WTC11 (cell line): Measurements from ENCODE around the gene MEIS2. TPM values are rescaled to one million over a fixed set of nuclear protein-coding genes. Genes with fewer than 3 reads are reported as not detected.

Experiments used
- ATAC-seq: fragments of 200-7000 bp; cut with Tn5 transposase; 2 replicates; pipeline ENCODE4 v1.10.0; 2021; ENCODE audit warnings: mild to moderate bottlenecking, moderate library complexity
- CTCF ChIA-PET: fragments of 300-600 bp; sonication (Branson Sonifier 250); formaldehyde crosslinking; loops from one replicate; lab custom pipeline; 2021; ENCODE audit warnings: antibody characterized with exemption; lab: Charles Lee
- POLR2A ChIA-PET: fragments of 350-600 bp; sonication (Branson Sonifier 250); formaldehyde crosslinking; loops from one replicate; lab custom pipeline; 2021; ENCODE audit warnings: antibody characterized with exemption; lab: Charles Lee
- DNase-seq: peaks from one replicate; pipeline ENCODE4 v3.0.0; 2021; ENCODE audit warnings: low spot score
- H3K27ac Mint-ChIP-seq: 2 replicates; pipeline ENCODE4 v1.8.0; 2021; ENCODE audit warnings: mixed read lengths
- H3K27me3 Mint-ChIP-seq: 2 replicates; pipeline ENCODE4 v1.8.0; 2021; ENCODE audit warnings: low read depth, mild to moderate bottlenecking, moderate library complexity, mixed read lengths
- H3K36me3 Mint-ChIP-seq: 2 replicates; pipeline ENCODE4 v1.8.0; 2021; ENCODE audit warnings: mixed read lengths
- H3K4me1 Mint-ChIP-seq: 2 replicates; pipeline ENCODE4 v1.8.0; 2022; ENCODE audit warnings: mixed read lengths
- H3K4me3 Mint-ChIP-seq: 2 replicates; pipeline ENCODE4 v1.8.0; 2021; ENCODE audit warnings: mild to moderate bottlenecking, moderate library complexity, mixed read lengths
- H3K9me3 Mint-ChIP-seq: 2 replicates; pipeline ENCODE4 v1.8.0; 2021; ENCODE audit warnings: mixed read lengths
- ATF2 ChIP-seq: sonication (generic); formaldehyde crosslinking; IDR thresholded peaks from 2 replicates; pipeline ENCODE4 v1.8.1; 2022; ENCODE audit warnings: low read depth, missing genetic modification reagents, borderline replicate concordance
- CBFB ChIP-seq: sonication (generic); formaldehyde crosslinking; IDR thresholded peaks from 2 replicates; pipeline ENCODE4 v1.8.1; 2022; ENCODE audit warnings: mild to moderate bottlenecking, low read depth, missing genetic modification reagents
- CREB1 ChIP-seq: sonication (generic); formaldehyde crosslinking; IDR thresholded peaks from 2 replicates; pipeline ENCODE4 v1.8.0; 2023; ENCODE audit warnings: mild to moderate bottlenecking, missing genetic modification reagents
- E2F1 ChIP-seq: sonication (generic); formaldehyde crosslinking; IDR thresholded peaks from 2 replicates; pipeline ENCODE4 v1.8.0; 2022; ENCODE audit warnings: mild to moderate bottlenecking, missing genetic modification reagents
- E2F4 ChIP-seq: sonication (generic); formaldehyde crosslinking; IDR thresholded peaks from 2 replicates; pipeline ENCODE4 v1.8.1; 2022; ENCODE audit warnings: low read depth, mild to moderate bottlenecking, moderate library complexity, missing genetic modification reagents, borderline replicate concordance
- EMX1 ChIP-seq: fragments of 250-450 bp; sonication (Bioruptor Pico); IDR thresholded peaks from 2 replicates; pipeline ENCODE4 v1.8.0; 2021; ENCODE audit warnings: mild to moderate bottlenecking
- ESRRA ChIP-seq: sonication (generic); formaldehyde crosslinking; IDR thresholded peaks from 2 replicates; pipeline ENCODE4 v1.8.1; 2022; ENCODE audit warnings: mild to moderate bottlenecking, missing genetic modification reagents, borderline replicate concordance
- FOXJ3 ChIP-seq: sonication (generic); formaldehyde crosslinking; IDR thresholded peaks from 2 replicates; pipeline ENCODE4 v1.9.0; 2021; ENCODE audit warnings: missing genetic modification reagents, mild to moderate bottlenecking, borderline replicate concordance
- FOXK1 ChIP-seq: sonication (generic); formaldehyde crosslinking; IDR thresholded peaks from 2 replicates; pipeline ENCODE4 v1.8.0; 2022; ENCODE audit warnings: mild to moderate bottlenecking, moderate library complexity, missing genetic modification reagents
- FOXP1 ChIP-seq: sonication (generic); formaldehyde crosslinking; IDR thresholded peaks from 2 replicates; pipeline ENCODE4 v1.8.0; 2022; ENCODE audit warnings: missing genetic modification reagents, mild to moderate bottlenecking, moderate library complexity, borderline replicate concordance
- GABPB1 ChIP-seq: sonication (generic); formaldehyde crosslinking; IDR thresholded peaks from 2 replicates; pipeline ENCODE4 v1.8.1; 2023; ENCODE audit warnings: mild to moderate bottlenecking, missing genetic modification reagents
- GRHL2 ChIP-seq: fragments of 250-450 bp; sonication (Bioruptor Pico); IDR thresholded peaks from 2 replicates; pipeline ENCODE4 v1.8.0; 2022; ENCODE audit warnings: mild to moderate bottlenecking, moderate library complexity; ENCODE audit not compliant: insufficient replicate concordance, severe bottlenecking
- HMGXB4 ChIP-seq: sonication (generic); formaldehyde crosslinking; IDR thresholded peaks from 2 replicates; pipeline ENCODE4 v1.8.1; 2023; ENCODE audit warnings: mild to moderate bottlenecking, moderate library complexity, missing genetic modification reagents
- IRF2 ChIP-seq: sonication (generic); formaldehyde crosslinking; IDR thresholded peaks from 2 replicates; pipeline ENCODE4 v1.8.0; 2022; ENCODE audit warnings: low read depth, missing genetic modification reagents, borderline replicate concordance
- JAZF1 ChIP-seq: fragments of 250-450 bp; sonication (Bioruptor Pico); IDR thresholded peaks from 2 replicates; pipeline ENCODE4 v1.9.0; 2021; ENCODE audit warnings: moderate library complexity, mild to moderate bottlenecking, inconsistent platforms
- NFE2L1 ChIP-seq: sonication (generic); formaldehyde crosslinking; IDR thresholded peaks from 2 replicates; pipeline ENCODE4 v1.8.1; 2023; ENCODE audit warnings: missing genetic modification reagents
- PRRX2 ChIP-seq: fragments of 250-450 bp; sonication (Bioruptor Pico); IDR thresholded peaks from 2 replicates; pipeline ENCODE4 v1.8.0; 2021; ENCODE audit warnings: mild to moderate bottlenecking
- RELA ChIP-seq: sonication (generic); formaldehyde crosslinking; IDR thresholded peaks from 2 replicates; pipeline ENCODE4 v1.8.1; 2022; ENCODE audit warnings: missing genetic modification reagents, mild to moderate bottlenecking, borderline replicate concordance
- SMAD4 ChIP-seq: sonication (generic); formaldehyde crosslinking; IDR thresholded peaks from 2 replicates; pipeline ENCODE4 v1.8.0; 2022; ENCODE audit warnings: mild to moderate bottlenecking, missing genetic modification reagents
- ZMAT4 ChIP-seq: fragments of 250-450 bp; sonication (Bioruptor Pico); IDR thresholded peaks from 2 replicates; pipeline ENCODE4 v1.9.0; 2021; ENCODE audit warnings: mild to moderate bottlenecking
- ZNF121 ChIP-seq: sonication (generic); formaldehyde crosslinking; IDR thresholded peaks from 2 replicates; pipeline ENCODE4 v1.8.0; 2023; ENCODE audit warnings: missing genetic modification reagents
- ZNF425 ChIP-seq: fragments of 250-450 bp; sonication (Bioruptor Pico); conservative IDR thresholded peaks from 2 replicates; pipeline ENCODE4 v1.9.0; 2021; ENCODE audit warnings: mild to moderate bottlenecking
- ZNF512 ChIP-seq: sonication (generic); formaldehyde crosslinking; IDR thresholded peaks from 2 replicates; pipeline ENCODE4 v1.8.1; 2022; ENCODE audit warnings: missing genetic modification reagents, borderline replicate concordance
- total RNA-seq: library from RNA; stranded (reverse); gene quantifications from 3 replicates; pipeline ENCODE4 v1.2.3, GENCODE V29; 2021

MEIS2 gene
- total RNA-seq, 1 experiment from 2014 or later, result 0.57 TPM

- Mint-ChIP-seq H3K36me3 (no peaks in the 10 kb centered on the region), H3K27ac (no peak overlapping the region), H3K4me3 (no peak overlapping the region), H3K27me3 (peaks cover 47% of the 10 kb centered on the region), H3K4me1 (peaks cover 31% of the 10 kb centered on the region), H3K9me3 (no peaks in the 10 kb centered on the region)
- DNase-seq, result no peak
- POLR2A ChIA-PET, result no interaction called here
- ATAC-seq, result no peak
- CTCF ChIA-PET, result interaction anchor here (0.6 kb wide), 1 partner anchor 63 kb away, joined by 3 read pairs; no protein-coding TSS in a partner anchor
- no peak for TF ChIP-seq FOXP1 (CRISPR knock-in tag)
- TF ChIP-seq JAZF1, result no peak
- no peak for TF ChIP-seq ATF2 (CRISPR knock-in tag)
- TF ChIP-seq RELA, result no peak
- TF ChIP-seq, all 79 proteins: peak for 0
Measured at GRCh38 chr15:36874930-36875329, 225.4 kb downstream of the MEIS2 start.

- no peak overlapping the region for H3K27ac Mint-ChIP-seq
- DNase-seq (no peak), ATAC-seq (no peak)
- H3K4me1 Mint-ChIP-seq, result no peaks in the 10 kb centered on the region
- H3K36me3 Mint-ChIP-seq, result no peaks in the 10 kb centered on the region
- no peak overlapping the region for H3K4me3 Mint-ChIP-seq
- ChIA-PET CTCF (no interaction called here), POLR2A (interaction anchor here (0.7 kb wide), 1 partner anchor 1370 kb away, joined by 3 read pairs; no protein-coding TSS in a partner anchor)
- no peaks in the 10 kb centered on the region for H3K9me3 Mint-ChIP-seq
- H3K27me3 Mint-ChIP-seq, result no peaks in the 10 kb centered on the region
- TF ChIP-seq ZNF512 (no peak), SMAD4 (no peak), GABPB1 (CRISPR knock-in tag) (no peak), ZNF425 (CRISPR knock-in tag) (no peak), ESRRA (CRISPR knock-in tag) (no peak), FOXK1 (CRISPR knock-in tag) (no peak), PRRX2 (CRISPR knock-in tag) (no peak), ZMAT4 (CRISPR knock-in tag) (no peak), IRF2 (CRISPR knock-in tag) (no peak), NFE2L1 (CRISPR knock-in tag) (no peak), CBFB (no peak), CREB1 (CRISPR knock-in tag) (no peak), E2F4 (CRISPR knock-in tag) (no peak), FOXJ3 (no peak), ZNF121 (CRISPR knock-in tag) (no peak), E2F1 (CRISPR knock-in tag) (no peak), HMGXB4 (no peak), GRHL2 (CRISPR knock-in tag) (no peak), EMX1 (CRISPR knock-in tag) (no peak)
Measured at GRCh38 chr15:36867436-36867835, 232.9 kb downstream of the MEIS2 start.
